ENCODE results near the gene SLC11A2. TPM values are rescaled to one million over a fixed set of nuclear protein-coding genes. Genes with fewer than 3 reads are reported as not detected.

Gene SLC11A2
- polyA plus RNA-seq, 1 of the 3 experiments (the other 2 are of a cell fraction), result 27.7 TPM

- H3K9me2 ChIP-seq, result no peaks in the 10 kb centered on the region
- WGBS (ENCODE audit: low lambda C conversion rate), result 95% methylated on average over 3 of the region's 3 CpGs
- H3K27ac ChIP-seq (ENCODE audit: low read depth in 2 of 2, low read length in 1 of 2), result no peak overlapping the region
- no peak overlapping the region for H3K9ac ChIP-seq
- DNase-seq, result no peak
- peaks cover 25% of the 10 kb centered on the region for H3K79me2 ChIP-seq (ENCODE audit: insufficient read depth)
- no peaks in the 10 kb centered on the region for H3K4me1 ChIP-seq (ENCODE audit: control insufficient read depth in 1 of 2, insufficient read depth in 2 of 2, low read depth in 1 of 2, low read length in 1 of 2)
- TF ChIP-seq USF2 (IDR thresholded peaks at IDR 0.05; ENCODE audit: borderline replicate concordance, low read depth, low read length), result no peak
- H3K9me3 ChIP-seq, result no peaks in the 10 kb centered on the region
- peaks cover 3% of the 10 kb centered on the region for H3F3A ChIP-seq (replicated peaks; ENCODE audit: insufficient read depth)
- POLR2A ChIA-PET, result interaction anchor here (1.2 kb wide), 1 partner anchor 13 kb away, joined by 3 read pairs; no protein-coding TSS in a partner anchor
- no peaks in the 10 kb centered on the region for H3K27me3 ChIP-seq (ENCODE audit: insufficient read depth)
- no peak overlapping the region for H2AFZ ChIP-seq (ENCODE audit: low read depth)
- H3K4me2 ChIP-seq, result no peak overlapping the region
- no peak overlapping the region for H3K4me3 ChIP-seq (ENCODE audit: low read depth in 2 of 2, low read length in 1 of 2)
- CTCF ChIA-PET, result no interaction called here
- 0 out of 2 replicates have a peak, but pooled peaks cover 6% of the 10 kb centered on the region for H4K20me1 ChIP-seq (ENCODE audit: insufficient read depth)
- peaks cover 49 to 58% of the 10 kb centered on the region in 2 experiments for H3K36me3 ChIP-seq (replicated peaks in 1 of 2; ENCODE audit: control insufficient read depth in 1 of 2, insufficient read depth in 2 of 2, low read length in 1 of 2)
Measured at GRCh38 chr12:51070004-51070403, 43.8 kb upstream of the SLC11A2 start.

- Histone ChIP-seq H3K27me3 (ENCODE audit: insufficient read depth) (no peaks in the 10 kb centered on the region), H3K9me2 (no peaks in the 10 kb centered on the region), H3K79me2 (ENCODE audit: insufficient read depth) (peaks cover 4% of the 10 kb centered on the region; the same call in 1 of the 2 replicates), H3K36me3 (replicated peaks in 1 of 2; ENCODE audit: control insufficient read depth in 1 of 2, insufficient read depth in 2 of 2, low read length in 1 of 2) (peaks cover 64 to 65% of the 10 kb centered on the region in 2 experiments), H2AFZ (ENCODE audit: low read depth) (no peak overlapping the region), H3K9ac (no peak overlapping the region), H3K4me2 (no peak overlapping the region), H3K4me1 (ENCODE audit: control insufficient read depth in 1 of 2, insufficient read depth in 2 of 2, low read depth in 1 of 2, low read length in 1 of 2) (no peaks in the 10 kb centered on the region), H3F3A (replicated peaks; ENCODE audit: insufficient read depth) (peaks cover 8% of the 10 kb centered on the region), H3K9me3 (no peaks in the 10 kb centered on the region), H3K4me3 (ENCODE audit: low read depth in 2 of 2, low read length in 1 of 2) (no peak overlapping the region), H3K27ac (ENCODE audit: low read depth in 2 of 2, low read length in 1 of 2) (no peak overlapping the region), H4K20me1 (ENCODE audit: insufficient read depth) (0 out of 2 replicates have a peak, but pooled peaks cover 4% of the 10 kb centered on the region)
- ChIA-PET POLR2A (no interaction called here), CTCF (interaction anchor here (1.1 kb wide), 1 partner anchor 20 kb away, joined by 3 read pairs; no protein-coding TSS in a partner anchor)
- TF ChIP-seq MAX (IDR thresholded peaks at IDR 0.05; ENCODE audit: low read depth), result no peak
- no peak for TF ChIP-seq NFIC (IDR thresholded peaks at IDR 0.05; ENCODE audit: borderline replicate concordance)
- TF ChIP-seq CHD2 (IDR thresholded peaks at IDR 0.05; ENCODE audit: low read length, partially characterized antibody), result no peak
- TF ChIP-seq FOXM1 (IDR thresholded peaks at IDR 0.05; ENCODE audit: low read depth), result no peak
- TF ChIP-seq GABPA (IDR thresholded peaks at IDR 0.05; ENCODE audit: low read depth), result no peak
- TF ChIP-seq ZBTB33 (IDR thresholded peaks at IDR 0.05; ENCODE audit: borderline replicate concordance, low read depth), result no peak
- TF ChIP-seq POLR2AphosphoS5 (IDR thresholded peaks at IDR 0.05; ENCODE audit: low read depth, low read length), result no peak
- no peak for TF ChIP-seq TEAD4 (IDR thresholded peaks at IDR 0.05; ENCODE audit: borderline replicate concordance, insufficient read depth)
- no peak for TF ChIP-seq EZH2phosphoT487 (IDR thresholded peaks at IDR 0.05; ENCODE audit: borderline replicate concordance, low read depth)
- DNase-seq, result no peak
- WGBS (ENCODE audit: low lambda C conversion rate), result 83% methylated on average over 6 of the region's 7 CpGs
Measured at GRCh38 chr12:51067771-51068170, 41.6 kb upstream of the SLC11A2 start.
